NCI-H226 (cell line): ENCODE results near the gene TMCO2.
A peak's percentile ranks its signal among the peaks of the same experiment; 100 is the strongest.
"Not testable (repeated sequence)": the region's sequence is repeated elsewhere in the genome, so short reads cannot be mapped to it uniquely, and the experiment has no call there.

Source experiments
- DNase-seq: peaks from one replicate; pipeline ENCODE4 v3.0.0-alpha.2; 2015

TMCO2 gene

GRCh38 chr1:40247655-40248054 is at the start of gene TMCO2:
Gene TMCO2, plus strand, starts transcription at chr1:40247937. Its CDS starts 57 bp downstream, at chr1:40247994.
- DNase-seq = no peak

DNA sequence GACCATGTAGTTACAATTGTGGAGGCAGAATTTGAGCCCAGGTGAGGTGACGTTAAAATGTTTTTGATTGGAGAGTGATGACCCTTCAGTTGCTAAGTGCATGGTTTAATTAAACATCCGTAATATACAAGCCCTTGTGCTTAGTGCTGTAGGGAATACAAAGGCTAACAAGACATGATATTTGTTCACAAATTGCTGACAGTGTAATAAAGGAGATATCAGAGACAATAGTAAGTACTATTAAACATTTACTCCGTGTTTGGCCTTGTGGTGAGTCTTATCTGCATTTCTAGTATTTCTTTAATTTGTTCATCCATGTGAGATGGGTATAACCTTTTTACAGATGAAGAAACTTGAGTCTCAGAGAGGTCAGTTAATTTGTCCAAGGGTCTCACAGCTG is 48.6 kb upstream of the TMCO2 start:
- no peak for DNase-seq

DNA sequence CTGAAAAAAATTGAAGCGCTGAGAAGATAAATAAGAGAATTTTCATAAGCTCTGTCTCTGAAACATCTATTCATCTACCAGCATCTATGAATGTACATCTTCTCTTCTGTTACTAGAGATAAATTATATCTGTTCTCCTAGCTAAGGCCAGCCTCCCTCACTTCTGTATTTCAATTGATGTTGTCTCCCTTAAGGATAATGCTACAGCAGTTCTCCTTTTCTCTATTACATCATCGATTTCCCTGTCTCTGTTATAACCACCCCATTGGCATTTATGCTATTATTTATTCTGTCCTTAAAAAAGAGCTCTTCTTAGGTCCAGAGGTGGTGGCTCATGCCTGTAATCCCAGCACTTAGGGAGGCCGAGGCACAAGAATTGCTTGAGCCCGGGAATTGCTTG is 42.9 kb upstream of the TMCO2 start:
- no peak for DNase-seq

DNA sequence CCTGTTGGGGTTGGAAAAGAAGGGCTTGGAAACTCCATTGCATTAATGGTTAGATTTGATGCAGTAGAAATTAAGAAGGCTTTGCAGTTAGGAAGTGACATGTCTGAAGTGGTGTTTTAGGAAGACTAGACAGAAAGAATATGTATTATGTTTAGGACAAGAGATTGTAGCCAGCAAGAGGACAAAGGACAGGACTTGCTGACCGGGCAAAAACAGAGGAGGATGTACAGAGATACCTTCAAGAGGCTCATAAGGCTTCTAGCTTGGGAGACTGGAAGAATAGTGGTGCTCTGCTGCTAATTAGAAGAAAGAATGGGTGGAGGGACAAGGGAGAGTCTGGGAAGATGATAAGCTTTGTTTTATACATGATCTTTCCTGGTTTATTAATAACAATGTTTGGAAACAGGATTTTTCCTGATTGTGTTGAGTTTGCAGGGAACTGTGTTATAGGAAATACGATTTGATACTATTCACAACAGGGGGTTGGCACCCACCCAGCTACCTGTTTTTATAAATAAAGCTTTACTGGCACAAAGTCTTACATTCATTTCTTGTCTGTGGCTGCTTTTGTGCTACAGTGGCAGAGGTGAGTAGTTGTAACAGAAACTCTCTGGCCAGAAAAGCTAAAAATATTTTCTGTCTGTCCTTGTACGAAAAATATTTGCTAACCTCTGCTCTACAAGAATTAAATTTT is 37.1 kb upstream of the TMCO2 start:
- DNase-seq = no peak

GRCh38 chr1:40218333-40218732 is 29.4 kb upstream of the TMCO2 start:
- no peak for DNase-seq

DNA sequence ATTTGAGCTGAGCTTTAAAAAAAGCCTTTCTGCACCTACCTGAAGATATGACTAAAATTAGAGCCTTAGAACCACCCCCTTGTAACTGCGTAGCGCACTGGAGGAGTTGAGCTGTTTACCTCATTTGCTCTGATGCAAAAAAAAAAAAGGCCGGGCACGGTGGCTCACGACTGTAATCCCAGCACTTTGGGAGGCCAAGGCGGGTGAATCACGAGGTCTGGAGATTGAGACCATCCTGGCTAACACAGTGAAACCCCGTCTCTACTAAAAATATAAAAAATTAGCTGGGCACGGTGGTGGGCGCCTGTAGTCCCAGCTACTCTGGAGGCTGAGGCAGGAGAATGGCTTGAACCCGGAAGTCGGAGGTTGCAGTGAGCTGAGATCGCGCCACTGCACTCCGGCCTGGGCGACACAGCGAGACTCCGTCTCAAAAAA is 26.2 kb upstream of the TMCO2 start:
- not testable (repeated sequence) for DNase-seq

DNA sequence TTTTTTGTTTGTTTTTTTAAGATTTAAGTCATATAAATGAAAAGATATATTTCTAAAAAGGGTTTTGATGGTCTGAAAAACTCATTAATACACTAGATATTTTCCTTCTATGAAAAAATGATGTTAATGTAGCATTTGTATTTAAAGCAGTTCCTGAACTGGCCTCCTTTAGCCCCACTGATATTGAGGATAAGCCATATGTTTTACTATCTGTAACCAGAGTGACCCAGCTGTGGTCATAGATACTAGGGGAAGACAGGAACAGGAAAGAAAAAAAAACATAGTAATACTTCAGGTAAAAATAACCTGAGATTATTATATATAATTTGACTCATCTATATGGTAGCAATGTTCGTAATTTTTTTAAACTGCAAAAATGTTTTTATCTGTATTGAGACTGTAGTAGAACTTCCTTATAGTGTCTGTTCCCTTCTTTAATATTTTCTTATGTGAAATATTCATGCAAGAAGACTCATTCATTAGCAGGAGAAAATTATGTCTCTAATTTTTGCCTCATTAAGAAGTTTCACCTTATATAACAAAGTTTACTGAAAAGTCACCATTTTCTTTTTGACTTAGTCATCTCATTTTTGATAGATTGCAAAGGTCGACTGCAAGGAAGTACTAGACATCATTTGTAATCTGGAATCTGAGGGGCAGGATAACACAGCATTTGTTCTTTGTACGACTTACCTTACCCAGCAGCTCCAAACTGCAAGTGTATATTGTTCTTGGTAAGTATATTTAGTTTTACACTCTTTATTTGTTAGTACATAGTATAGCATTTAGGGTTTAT is 25.6 kb upstream of the TMCO2 start:
- DNase-seq = no peak

GRCh38 chr1:40224040-40224439 is 23.7 kb upstream of the TMCO2 start:
- DNase-seq = no peak

DNA sequence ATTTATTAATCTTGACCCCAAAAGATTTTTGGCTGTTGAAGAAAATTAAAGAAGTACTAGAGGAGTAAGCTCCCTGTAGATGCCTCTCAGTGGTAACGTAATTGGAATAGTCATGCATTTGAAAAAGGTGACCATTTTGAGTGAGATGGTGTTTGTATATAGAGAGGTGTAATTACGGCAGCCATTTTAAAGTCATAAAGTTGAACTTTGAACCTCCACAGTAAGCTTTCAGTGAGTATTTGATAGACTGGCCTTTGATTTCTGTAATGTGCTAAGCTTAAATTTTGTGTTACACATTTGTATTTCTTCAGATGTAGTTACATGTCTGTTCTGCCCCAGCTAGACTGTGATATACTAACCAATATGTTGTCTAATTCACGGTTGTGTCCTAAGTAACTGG is 21.5 kb upstream of the TMCO2 start:
- no peak for DNase-seq

GRCh38 chr1:40232444-40232843 is 15.3 kb upstream of the TMCO2 start:
- DNase-seq = no peak

- no peak for DNase-seq
These were observed 8.1 kb upstream of the TMCO2 start for GRCh38 chr1:40239626-40240025.

DNA sequence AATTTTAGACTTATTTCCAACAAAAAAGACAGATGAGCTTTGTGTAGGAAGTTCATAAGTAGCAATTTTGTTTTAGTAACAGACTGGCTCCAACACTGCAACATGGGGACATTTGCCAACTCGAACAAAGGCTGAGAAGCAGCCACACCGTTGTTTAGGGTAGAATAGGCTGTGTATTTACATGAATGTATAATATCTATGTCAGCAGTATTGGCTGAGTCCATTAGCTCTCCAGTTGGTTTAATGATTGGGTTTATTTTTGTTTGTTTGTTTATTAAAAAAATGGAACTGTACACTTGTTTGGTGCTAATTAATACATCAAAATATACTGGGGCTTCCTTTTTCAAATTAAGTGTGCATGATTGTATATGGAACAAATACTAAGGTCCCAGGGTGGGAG is 7.3 kb upstream of the TMCO2 start:
- no peak for DNase-seq

GRCh38 chr1:40241362-40241761 is 6.4 kb upstream of the TMCO2 start:
- DNase-seq = no peak

GRCh38 chr1:40243351-40243750 is 4.4 kb upstream of the TMCO2 start:
- DNase-seq = no peak

DNA sequence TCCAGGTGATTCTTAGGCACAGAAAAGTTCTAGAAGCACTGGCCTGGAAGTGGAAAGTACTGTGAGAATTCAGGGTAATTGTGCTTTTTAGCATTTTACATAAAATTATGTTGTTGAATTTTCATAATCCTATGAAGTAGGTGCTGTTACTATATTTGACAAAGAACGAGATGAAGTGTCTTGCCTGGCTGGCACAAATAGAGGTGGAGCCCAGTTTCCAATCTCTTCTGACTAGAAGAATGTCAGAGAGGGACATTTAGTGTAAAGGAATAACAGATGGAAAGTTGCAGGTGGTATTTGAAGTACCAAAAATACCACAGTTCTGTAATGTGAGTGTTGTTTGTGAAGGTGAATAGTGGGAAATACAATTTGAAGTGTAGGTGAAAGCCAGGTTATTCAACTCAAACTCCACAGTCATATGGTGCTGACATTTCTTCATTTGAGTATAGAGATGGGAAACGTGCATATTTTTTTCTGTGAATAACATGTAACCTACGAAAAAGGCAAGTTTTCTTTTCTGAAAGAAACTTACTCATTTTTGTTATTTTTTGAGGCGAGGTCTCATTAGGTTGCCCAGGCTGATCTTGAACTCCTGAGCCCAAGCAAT is 3.5 kb upstream of the TMCO2 start:
- no peak for DNase-seq

DNA sequence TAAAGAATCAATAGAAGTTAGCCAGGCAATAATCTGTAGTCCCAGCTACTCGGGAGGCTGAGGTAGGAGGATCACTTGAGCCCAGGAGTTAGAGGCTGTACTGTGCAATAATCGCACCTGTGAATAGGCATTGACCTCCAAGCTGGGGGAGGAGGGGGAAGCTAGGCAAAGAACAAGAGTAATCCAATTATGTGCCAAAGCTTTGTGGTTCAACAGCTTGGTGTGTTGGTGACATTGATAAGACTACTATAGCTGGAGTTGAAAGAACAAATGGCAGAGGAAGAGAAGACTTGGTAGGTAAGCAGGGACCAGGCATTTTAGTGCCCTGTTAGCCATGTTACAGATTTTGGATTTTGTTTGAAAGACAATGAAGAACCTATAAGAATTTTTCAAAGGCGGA is 2.1 kb upstream of the TMCO2 start:
- no peak for DNase-seq

GRCh38 chr1:40248412-40248811 is 675 bp downstream of the TMCO2 start:
- DNase-seq = peak; percentile 46

GRCh38 chr1:40251456-40251855 is 3.7 kb downstream of the TMCO2 start:
- no peak for DNase-seq

DNA sequence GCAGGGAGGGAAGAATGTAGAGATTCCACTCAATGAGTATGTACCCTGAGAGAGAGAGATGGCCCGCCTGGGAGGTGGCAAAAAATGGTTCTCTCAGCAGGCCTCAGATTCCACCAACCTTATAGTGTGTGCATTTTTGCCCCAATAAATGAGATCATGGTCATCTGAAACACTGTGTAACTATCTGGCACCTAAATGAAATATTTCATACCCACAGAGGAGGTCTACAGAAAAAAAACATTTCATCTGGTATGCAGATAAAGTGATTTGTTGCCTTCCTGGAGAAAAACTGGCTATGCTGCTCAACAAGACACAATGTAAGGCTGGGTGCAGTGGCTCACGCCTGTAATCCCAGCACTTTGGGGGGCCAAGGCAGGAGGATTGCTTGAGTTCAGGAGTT is 4.9 kb downstream of the TMCO2 start:
- peak; percentile 28 for DNase-seq

DNA sequence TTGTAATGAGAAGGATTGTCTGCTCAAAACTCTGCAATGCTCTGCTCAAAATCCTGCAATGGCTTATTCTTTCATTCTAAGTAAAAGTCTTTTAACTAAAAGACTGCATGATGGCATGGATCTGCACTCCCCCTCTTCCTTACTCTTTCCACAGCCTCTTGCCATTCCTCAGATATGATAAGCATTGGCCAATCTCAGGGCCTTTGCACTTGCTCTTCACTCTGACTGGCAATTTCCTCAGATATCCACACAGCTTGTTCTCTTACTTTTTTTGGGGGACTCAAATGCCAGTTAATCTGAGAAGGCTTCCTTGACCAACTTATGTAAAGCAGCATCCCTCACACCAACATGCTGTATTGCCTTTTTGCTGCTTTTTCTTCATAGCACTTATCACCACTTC is 7.5 kb downstream of the TMCO2 start:
- DNase-seq = no peak

GRCh38 chr1:40256401-40257084 is 8.8 kb downstream of the TMCO2 start:
- no peak for DNase-seq

DNA sequence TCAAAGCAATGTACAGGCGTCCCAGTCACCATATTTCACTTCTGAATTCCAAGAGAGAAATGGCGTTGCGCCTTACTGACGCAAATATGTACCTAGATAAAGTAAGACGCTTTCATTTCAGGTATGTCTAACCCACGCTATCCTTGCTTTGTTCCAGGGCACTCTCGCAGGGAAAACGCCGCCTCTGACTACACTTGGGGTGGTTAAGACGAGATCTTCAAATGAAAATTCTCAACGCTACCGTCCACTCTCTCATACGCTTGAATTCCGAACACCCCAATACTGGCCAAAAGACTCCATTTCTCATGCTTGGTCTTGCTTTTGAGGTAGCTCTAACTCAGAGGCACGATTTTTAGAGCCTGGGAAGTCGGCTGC is 9.6 kb downstream of the TMCO2 start:
- no peak for DNase-seq

- DNase-seq = peak; percentile 94
These were observed 10.1 kb downstream of the TMCO2 start, which contains the start of gene ZMPSTE24 for GRCh38 chr1:40257688-40258444. Gene ZMPSTE24, plus strand, starts transcription at chr1:40258236. Its CDS starts 36 bp downstream, at chr1:40258272.
